Left kidney (tissue), 2 donors: ENCODE results near the gene ADAMTS10. TPM values are rescaled to one million over a fixed set of nuclear protein-coding genes. Genes with fewer than 3 reads are reported as not detected.
"Not testable (repeated sequence)": the region's sequence is repeated elsewhere in the genome, so short reads cannot be mapped to it uniquely, and the experiment has no call there.

ENCODE experiments used
- DNase-seq: peaks from one replicate; pipeline ENCODE4 v3.0.0-alpha.2; 2013
- polyA plus RNA-seq: library from polyadenylated mRNA; unstranded; fragments of 120-200 nt; gene quantifications from one replicate; pipeline ENCODE4 v1.2.1, GENCODE V29; 2013; ENCODE audit not compliant: insufficient read length

ADAMTS10 gene
- polyA plus RNA-seq, 1 donor, result 43.5 TPM

DNA sequence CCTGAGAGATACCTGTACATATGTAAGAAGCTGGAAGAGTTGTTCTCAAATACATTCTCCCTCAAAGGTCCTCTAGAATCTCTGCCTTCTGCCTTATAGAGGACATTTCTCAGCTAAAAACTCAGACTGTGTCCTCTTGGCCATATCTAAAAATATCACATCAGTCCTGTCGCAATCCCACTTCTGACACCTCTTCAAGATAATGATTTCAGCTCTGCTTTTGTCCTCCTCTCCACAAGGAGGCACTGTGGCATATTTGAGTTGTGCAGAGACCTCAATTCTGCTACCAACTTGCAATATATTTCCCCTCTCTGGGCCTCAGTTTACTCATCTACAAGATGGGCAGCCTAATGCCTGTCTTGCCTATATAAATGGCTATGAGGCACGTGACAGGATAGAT lies 16.6 kb downstream of the ADAMTS10 start:
- DNase-seq, result no peak

- peak; percentile 93 for DNase-seq
Measured at GRCh38 chr19:8592231-8593009, 18.1 kb downstream of the ADAMTS10 start.

DNA sequence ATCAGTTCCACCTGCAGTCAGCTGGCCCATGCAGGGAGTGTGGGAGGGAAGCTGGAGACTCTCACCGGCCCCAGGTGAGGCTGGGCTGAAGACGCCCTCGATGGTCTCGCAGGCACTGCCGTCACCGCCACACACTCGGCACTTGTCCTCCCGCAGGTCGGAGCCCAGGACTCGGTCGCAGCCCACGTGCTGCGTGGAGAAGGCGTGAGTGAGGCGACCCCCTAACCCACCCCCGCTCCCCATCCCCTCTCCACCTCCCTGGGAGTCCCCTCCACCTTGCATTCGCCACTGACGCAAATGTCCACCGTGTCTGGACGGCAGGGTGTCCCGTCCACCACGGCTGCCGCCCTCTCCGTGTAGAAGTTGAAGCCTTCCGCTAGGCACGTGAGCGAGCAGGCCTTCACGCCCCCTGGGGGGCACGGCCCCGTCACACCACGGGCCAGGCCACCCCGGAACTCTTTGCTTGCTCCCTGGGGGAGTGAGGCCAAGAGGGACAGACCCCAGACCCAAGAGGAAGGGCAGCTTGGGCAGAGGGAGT lies 21.3 kb downstream of the ADAMTS10 start:
- no peak for DNase-seq

DNA sequence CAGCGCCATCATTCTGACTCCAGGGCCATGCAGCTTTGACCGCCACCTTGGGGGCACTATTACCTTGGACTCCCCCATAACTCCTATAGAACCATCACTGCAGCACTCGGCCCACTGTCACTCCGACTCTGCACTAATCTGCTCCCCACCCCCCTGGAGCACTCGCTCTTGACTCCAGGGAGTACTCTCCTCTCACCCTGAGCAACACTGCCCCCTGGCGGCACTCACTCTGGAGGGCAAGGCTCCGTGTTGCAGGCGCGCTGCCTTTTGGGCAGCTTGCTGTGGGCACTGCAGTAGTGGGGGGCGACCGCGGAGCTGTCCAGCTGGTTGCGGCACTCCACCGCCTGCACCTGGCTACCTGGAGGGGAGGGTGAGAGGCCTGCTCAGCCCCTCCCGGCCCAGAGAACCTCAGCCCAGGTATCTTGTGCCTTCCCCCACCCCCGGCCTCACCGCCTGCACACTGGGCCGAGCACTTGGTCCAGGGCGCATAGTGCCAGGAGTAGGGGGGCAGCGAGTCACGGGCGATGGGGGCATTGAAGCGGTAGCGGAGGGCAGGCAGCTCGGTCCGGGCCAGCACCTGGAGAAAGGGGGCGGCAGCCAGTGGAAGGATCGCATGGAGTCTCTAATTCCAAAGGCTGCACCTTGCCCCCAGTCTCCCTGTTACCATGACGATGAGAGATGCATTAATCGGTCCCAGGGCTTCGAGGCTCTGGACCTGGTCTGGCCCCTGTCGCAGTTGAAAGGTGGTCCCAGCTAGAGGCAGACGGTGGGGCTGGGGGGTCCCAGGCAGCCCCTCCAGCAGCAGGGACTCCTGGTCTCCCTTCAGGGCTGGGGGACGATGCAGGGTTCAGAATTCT lies 24.4 kb downstream of the ADAMTS10 start:
- no peak for DNase-seq

DNA sequence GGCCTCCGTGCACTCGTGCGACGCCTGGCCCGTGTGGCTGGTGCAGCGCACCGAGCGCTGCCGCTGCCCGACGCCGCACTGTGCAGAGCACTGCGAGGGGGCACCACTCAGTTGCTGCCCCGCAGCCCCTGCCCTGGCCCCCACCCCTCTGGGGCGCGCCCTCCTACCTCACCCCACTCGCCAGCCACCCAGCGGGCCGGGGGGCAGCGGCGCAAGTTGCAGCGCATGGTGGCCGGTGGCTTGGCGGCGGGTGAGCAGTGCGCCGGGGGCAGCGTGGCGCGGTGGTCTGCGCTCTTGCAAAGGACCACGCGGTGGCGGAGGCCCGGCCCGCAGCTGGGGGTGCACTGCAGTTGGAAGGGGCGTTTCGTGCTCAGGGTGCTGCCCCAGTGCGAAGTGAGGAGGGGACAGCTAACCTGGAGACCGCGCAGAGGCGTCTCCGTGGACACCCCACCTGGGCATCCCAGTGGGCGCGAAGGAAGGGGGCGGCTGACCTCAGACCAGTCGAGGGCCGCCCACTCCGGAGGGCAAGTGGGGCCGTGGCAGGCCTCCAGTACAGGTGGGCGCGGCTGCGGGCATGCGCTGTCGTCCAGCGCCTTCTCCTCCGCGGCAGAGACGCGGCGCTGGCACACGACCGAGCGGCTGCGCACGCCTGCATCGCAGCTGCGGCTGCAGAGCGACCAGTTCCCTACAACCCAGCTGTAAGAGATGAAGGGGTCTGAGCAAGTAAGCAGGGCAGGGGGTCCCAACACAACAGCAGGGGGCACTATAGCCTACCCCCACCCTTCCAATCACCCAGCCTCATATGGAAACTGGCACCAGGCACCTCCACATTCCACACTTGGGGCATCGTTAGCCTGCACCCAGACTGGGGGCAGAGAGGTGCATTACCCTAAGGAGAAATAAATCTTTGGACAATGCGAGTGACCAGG lies 25.3 kb downstream of the ADAMTS10 start:
- no peak for DNase-seq

GRCh38 chr19:8580710-8581281 lies 29.7 kb downstream of the ADAMTS10 start:
- peak; percentile 77 for DNase-seq

DNA sequence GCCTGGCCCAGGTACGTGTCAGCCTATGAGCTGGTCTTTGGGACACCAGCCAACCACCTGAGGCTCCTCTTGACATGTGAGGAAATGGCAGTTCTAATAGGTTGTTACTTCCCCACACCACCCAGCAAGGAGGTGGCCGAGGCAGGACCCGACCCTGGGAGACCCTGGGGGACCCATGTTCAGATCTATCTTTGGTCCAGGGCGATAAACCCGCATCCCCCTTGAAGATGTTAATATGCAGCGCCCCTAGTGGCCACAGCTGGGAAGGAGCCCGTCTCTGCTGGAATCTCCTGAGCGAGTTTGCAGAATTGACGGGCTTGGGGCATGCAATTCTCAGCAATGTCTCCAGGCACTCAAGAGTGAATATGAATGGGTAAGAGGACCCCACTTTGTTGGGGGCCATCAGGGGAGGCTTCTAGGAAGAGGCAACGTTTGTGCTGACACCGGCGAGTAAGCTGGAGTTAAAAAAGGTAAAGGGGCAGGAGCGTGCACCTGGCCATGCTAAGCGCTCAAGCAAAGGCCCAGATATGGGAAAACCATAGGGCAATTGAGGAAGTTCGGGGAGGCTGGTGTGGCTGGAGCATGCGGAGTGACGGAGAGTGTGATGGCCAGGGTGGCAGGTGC lies 31.8 kb downstream of the ADAMTS10 start:
- DNase-seq, result peak; percentile 59

- DNase-seq, result no peak
Measured at GRCh38 chr19:8577741-8578140, 32.8 kb downstream of the ADAMTS10 start.

GRCh38 chr19:8577247-8577646 lies 33.3 kb downstream of the ADAMTS10 start, which contains the start of gene MYO1F:
TSS of gene MYO1F (minus strand) at chr19:8577442. CDS start at chr19:8577309, 133 bp downstream.
- no peak for DNase-seq

DNA sequence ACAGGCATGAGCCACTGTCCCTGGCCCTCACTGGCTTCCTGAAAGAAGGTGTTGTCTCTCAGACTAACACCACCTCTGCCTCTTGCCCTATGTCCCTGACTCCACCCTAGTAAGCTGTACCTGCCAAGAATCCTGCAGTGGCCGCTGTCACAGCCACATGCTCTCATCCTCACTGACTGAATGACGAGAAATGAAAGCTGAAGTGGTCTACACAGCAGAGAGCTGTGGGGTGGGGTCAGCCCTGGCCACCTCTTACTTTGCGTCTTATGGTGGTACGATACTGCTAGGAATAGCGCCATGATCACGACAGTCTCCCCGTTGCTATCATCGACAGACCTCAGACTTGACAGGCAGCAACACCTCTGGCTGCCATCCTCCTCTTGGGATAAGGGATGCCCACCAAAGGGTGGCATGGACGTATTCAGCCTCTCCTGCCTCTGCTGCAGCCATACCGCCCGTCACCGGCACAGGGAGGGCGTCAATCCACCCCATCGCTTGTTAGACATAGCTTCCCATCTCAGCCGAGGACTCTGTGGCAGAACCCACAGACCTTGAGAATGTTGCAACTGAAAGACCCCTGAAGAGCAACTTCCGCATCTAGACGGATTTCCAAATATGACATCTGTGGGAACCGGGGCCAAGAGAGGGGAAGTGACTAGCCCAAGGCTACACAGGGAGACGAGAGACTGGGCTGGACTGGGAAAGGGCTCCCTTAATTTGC lies 34.1 kb downstream of the ADAMTS10 start:
- DNase-seq, result no peak

DNA sequence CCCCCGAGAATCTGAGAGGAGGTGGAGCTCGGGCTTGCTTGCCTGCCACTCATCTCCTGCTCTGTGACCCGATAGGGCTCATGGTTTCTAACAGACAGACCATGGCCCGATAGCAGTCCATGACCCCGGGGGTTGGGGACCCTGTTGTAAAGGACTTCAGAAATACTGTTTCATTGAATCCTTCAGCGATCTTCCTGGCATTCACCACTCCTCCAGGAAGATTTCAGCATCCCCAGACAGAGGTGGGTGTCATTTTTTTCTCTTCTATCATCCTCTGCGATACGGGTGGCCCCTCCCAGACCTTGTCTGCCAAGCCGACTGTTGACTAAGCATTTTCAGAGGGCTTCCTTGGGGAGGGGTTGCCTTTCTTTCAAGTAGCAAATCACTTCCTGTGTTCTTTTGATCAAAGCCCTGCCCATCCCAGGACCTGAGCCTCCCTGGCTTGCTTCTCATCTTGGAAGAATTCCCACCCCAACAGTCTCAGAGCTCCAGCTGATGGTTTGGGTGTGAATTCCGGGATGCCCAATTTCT lies 35.0 kb downstream of the ADAMTS10 start:
- DNase-seq, result no peak

- not testable (repeated sequence) for DNase-seq
Measured at GRCh38 chr19:8574619-8574922, 35.9 kb downstream of the ADAMTS10 start.

GRCh38 chr19:8573316-8573715 lies 37.2 kb downstream of the ADAMTS10 start:
- no peak for DNase-seq

GRCh38 chr19:8571006-8571411 lies 39.5 kb downstream of the ADAMTS10 start:
- no peak for DNase-seq

DNA sequence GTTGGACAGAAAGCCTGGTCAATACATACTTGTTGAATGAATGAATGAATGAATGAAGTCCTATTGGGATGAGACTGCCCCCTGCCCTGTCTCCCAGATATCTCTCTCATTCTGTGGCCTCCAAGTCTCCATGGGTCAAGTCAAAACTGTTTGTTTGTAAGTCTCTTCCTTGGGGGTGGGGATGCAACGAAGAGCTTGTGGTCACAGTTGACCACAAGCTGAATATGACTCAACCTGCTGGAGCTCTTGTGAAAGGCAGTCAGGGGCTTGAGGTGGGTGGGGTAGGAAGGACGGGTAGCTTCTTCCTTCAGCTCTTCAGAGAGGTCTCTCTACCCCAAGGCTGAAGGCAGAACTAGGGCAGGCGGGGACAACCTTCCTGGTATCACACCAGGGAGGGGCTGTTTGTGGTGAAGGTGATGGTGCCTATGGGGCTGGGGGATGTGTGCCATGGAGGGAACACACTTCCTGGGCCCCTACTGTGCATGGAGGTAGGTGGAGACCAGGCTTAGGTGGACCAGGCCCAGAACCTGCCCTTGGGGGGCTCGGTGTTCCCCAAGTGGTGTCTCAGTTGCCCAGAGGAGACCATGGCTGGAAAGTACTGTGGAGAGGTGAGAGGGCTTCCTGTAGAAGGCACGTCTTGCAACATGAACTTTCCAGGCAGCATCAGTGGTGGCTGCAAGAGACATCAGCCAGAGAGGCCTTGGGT lies 41.3 kb downstream of the ADAMTS10 start:
- no peak for DNase-seq

GRCh38 chr19:8567522-8568172 lies 42.9 kb downstream of the ADAMTS10 start:
- no peak for DNase-seq

GRCh38 chr19:8566855-8567254 lies 43.7 kb downstream of the ADAMTS10 start:
- DNase-seq, result no peak

DNA sequence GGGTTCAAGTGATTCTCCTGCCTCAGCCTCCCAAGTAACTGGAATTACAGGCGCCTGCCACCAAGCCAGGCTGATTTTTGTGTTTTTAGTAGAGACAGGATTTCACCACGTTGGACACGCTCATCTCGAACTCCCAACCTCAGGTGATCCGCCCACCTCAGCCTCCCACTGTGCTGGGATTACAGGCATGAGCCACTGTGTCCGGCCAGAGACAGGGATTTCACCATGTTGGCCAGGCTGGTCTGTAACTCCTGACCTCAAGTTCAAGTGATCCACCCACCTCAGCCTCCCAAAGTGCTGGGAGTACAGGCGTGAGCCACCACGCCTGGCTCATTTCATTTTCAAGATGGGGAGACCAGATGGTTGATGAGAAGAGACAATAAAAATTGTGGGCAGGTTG lies 45.6 kb downstream of the ADAMTS10 start:
- DNase-seq, result not testable (repeated sequence)
